Measurements from ENCODE around the gene ECE1.

DNA sequence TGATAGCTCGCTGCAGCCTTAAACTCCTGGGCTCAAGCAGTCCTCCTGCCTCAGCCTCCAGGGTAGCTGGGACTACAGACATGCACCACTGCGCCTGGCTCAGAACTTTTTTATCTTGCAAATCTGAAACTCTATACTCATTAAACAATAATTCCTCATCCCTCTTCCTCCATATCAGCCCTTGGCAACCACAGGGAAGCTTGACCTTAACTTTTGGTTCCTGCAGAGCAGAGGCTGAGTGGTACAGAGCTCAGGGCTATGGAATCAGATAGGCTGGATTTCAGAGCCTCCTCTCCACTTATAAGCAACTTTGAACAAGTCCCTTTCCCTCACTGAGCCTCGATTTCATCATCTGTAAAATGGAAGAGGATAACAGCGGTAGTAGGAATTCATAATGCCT lies 47.4 kb downstream of the ECE1 start:
- TF ChIP-seq POLR2AphosphoS5 (IDR thresholded peaks at IDR 0.05; ENCODE audit: low read depth, low read length) (no peak), SIN3A (IDR thresholded peaks at IDR 0.05; ENCODE audit: borderline replicate concordance, insufficient read depth, low read depth, low read length) (no peak)
- TF ChIP-seq, protein P1, sequence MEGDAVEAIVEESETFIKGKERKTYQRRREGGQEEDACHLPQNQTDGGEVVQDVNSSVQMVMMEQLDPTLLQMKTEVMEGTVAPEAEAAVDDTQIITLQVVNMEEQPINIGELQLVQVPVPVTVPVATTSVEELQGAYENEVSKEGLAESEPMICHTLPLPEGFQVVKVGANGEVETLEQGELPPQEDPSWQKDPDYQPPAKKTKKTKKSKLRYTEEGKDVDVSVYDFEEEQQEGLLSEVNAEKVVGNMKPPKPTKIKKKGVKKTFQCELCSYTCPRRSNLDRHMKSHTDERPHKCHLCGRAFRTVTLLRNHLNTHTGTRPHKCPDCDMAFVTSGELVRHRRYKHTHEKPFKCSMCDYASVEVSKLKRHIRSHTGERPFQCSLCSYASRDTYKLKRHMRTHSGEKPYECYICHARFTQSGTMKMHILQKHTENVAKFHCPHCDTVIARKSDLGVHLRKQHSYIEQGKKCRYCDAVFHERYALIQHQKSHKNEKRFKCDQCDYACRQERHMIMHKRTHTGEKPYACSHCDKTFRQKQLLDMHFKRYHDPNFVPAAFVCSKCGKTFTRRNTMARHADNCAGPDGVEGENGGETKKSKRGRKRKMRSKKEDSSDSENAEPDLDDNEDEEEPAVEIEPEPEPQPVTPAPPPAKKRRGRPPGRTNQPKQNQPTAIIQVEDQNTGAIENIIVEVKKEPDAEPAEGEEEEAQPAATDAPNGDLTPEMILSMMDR (IDR thresholded peaks at IDR 0.05), result no peak
- TF ChIP-seq, protein P2, sequence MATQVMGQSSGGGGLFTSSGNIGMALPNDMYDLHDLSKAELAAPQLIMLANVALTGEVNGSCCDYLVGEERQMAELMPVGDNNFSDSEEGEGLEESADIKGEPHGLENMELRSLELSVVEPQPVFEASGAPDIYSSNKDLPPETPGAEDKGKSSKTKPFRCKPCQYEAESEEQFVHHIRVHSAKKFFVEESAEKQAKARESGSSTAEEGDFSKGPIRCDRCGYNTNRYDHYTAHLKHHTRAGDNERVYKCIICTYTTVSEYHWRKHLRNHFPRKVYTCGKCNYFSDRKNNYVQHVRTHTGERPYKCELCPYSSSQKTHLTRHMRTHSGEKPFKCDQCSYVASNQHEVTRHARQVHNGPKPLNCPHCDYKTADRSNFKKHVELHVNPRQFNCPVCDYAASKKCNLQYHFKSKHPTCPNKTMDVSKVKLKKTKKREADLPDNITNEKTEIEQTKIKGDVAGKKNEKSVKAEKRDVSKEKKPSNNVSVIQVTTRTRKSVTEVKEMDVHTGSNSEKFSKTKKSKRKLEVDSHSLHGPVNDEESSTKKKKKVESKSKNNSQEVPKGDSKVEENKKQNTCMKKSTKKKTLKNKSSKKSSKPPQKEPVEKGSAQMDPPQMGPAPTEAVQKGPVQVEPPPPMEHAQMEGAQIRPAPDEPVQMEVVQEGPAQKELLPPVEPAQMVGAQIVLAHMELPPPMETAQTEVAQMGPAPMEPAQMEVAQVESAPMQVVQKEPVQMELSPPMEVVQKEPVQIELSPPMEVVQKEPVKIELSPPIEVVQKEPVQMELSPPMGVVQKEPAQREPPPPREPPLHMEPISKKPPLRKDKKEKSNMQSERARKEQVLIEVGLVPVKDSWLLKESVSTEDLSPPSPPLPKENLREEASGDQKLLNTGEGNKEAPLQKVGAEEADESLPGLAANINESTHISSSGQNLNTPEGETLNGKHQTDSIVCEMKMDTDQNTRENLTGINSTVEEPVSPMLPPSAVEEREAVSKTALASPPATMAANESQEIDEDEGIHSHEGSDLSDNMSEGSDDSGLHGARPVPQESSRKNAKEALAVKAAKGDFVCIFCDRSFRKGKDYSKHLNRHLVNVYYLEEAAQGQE (IDR thresholded peaks at IDR 0.05; ENCODE audit: insufficient read depth in 1 of 2, low read depth in 2 of 2, low read length in 1 of 2), result no peak
